PC-3 (cell line): ENCODE results near the gene ADD1. TPM values are rescaled to one million over a fixed set of nuclear protein-coding genes. Genes with fewer than 3 reads are reported as not detected.

Source experiments
- ATAC-seq: fragments of 200-7000 bp; cut with Tn5 transposase; 2 replicates; pipeline ENCODE4 v1.9.1; 2020; ENCODE audit warnings: mild to moderate bottlenecking, moderate library complexity
- BruUV-seq: library from RNA; stranded (reverse); fragments of 400-500 nt; replicated peaks from 2 replicates; lab custom pipeline; 2021; lab: Mats Ljungman, UMichigan
- CTCF ChIA-PET: fragments of 300-600 bp; sonication (Branson Sonifier 250); formaldehyde crosslinking; loops from one replicate; lab custom pipeline; 2022; ENCODE audit warnings: antibody characterized with exemption; lab: Charles Lee
- POLR2A ChIA-PET: fragments of 300-600 bp; sonication (Branson Sonifier 250); formaldehyde crosslinking; loops from one replicate; lab custom pipeline; 2022; ENCODE audit warnings: antibody characterized with exemption; ENCODE audit not compliant: unreplicated experiment; lab: Charles Lee
- DNase-seq: peaks from one replicate; pipeline ENCODE4 v3.0.0-alpha.2; 2015
- H2AFZ ChIP-seq: fragments of 300-600 bp; sonication (generic); 2 replicates; pipeline ENCODE4 v1.6.0; 2016; ENCODE audit warnings: antibody characterized with exemption, low read length
- H3F3A ChIP-seq: fragments of 300-600 bp; sonication (generic); one replicate; pipeline ENCODE4 v1.6.0; 2017; ENCODE audit warnings: antibody characterized with exemption, low read length, control low read depth, mild to moderate bottlenecking; ENCODE audit not compliant: unreplicated experiment
- H3K27ac ChIP-seq: fragments of 300-600 bp; sonication (generic); 2 replicates; pipeline ENCODE4 v1.5.1; 2016; ENCODE audit warnings: mild to moderate bottlenecking, low read length
- H3K27me3 ChIP-seq: fragments of 300-600 bp; sonication (generic); 2 replicates; pipeline ENCODE4 v1.6.1; 2016; ENCODE audit warnings: low read length, mixed read lengths
- H3K36me3 ChIP-seq: fragments of 300-600 bp; sonication (generic); 2 replicates; pipeline ENCODE4 v1.6.1; 2016; ENCODE audit warnings: low read depth, mixed run types, low read length, mixed read lengths
- H3K4me1 ChIP-seq: fragments of 300-600 bp; sonication (generic); 2 replicates; pipeline ENCODE4 v1.5.1; 2016; ENCODE audit warnings: low read length; ENCODE audit not compliant: insufficient read depth
- H3K4me2 ChIP-seq: fragments of 300-600 bp; sonication (generic); 2 replicates; pipeline ENCODE4 v1.6.0; 2016; ENCODE audit warnings: low read length
- H3K4me3 ChIP-seq: fragments of 300-600 bp; sonication (generic); 2 replicates; pipeline ENCODE4 v1.5.1; 2016; ENCODE audit warnings: mild to moderate bottlenecking, low read length, mixed read lengths
- H3K79me2 ChIP-seq: fragments of 300-600 bp; sonication (generic); 2 replicates; pipeline ENCODE4 v1.6.1; 2017; ENCODE audit warnings: low read length, mixed read lengths
- H3K9ac ChIP-seq: fragments of 300-600 bp; sonication (generic); 2 replicates; pipeline ENCODE4 v1.6.0; 2016; ENCODE audit warnings: mild to moderate bottlenecking, low read length
- H3K9me2 ChIP-seq: fragments of 300-600 bp; sonication (generic); replicated peaks from 2 replicates; pipeline ENCODE4 v1.6.1; 2016; ENCODE audit warnings: mixed run types, low read length, mixed read lengths
- H3K9me3 ChIP-seq: fragments of 300-600 bp; sonication (generic); 2 replicates; pipeline ENCODE4 v1.6.1; 2016; ENCODE audit warnings: low read length, mixed read lengths
- H4K20me1 ChIP-seq: fragments of 300-600 bp; sonication (generic); 2 replicates; pipeline ENCODE4 v1.6.1; 2016; ENCODE audit warnings: low read length, mixed read lengths
- CTCF ChIP-seq: fragments of 300-600 bp; sonication (generic); conservative IDR thresholded peaks from 2 replicates; pipeline ENCODE4 v1.5.1; 2017; ENCODE audit warnings: antibody characterized with exemption, low read depth, mild to moderate bottlenecking, low read length
- EZH2 ChIP-seq: fragments of 300-600 bp; sonication (generic); IDR thresholded peaks from one replicate; pipeline ENCODE4 v1.6.1; 2017; ENCODE audit warnings: antibody characterized with exemption, mild to moderate bottlenecking, low read length; ENCODE audit not compliant: unreplicated experiment
- EZH2phosphoT487 ChIP-seq: fragments of 300-600 bp; sonication (generic); IDR thresholded peaks from 2 replicates; pipeline ENCODE4 v1.6.1; 2018; ENCODE audit warnings: mild to moderate bottlenecking, antibody characterized with exemption, low read length, borderline replicate concordance
- intact Hi-C: fragments of 100-400 bp; cut with micrococcal nuclease; formaldehyde crosslinking; loops from 2 replicates; pipeline ENCODE4 v1.9.0; 2023
- total RNA-seq: library from RNA; depleted of rRNA; stranded (reverse); fragments of >200 nt; gene quantifications from 2 replicates; pipeline ENCODE4 v1.2.3, GENCODE V29; 2014

Gene ADD1
- total RNA-seq, 1 experiment from 2014 or later, result 118 TPM

GRCh38 chr4:2964706-2965258, 121.1 kb downstream of the ADD1 start:
- Histone ChIP-seq H3K9ac (no peak overlapping the region), H3K79me2 (peaks cover 35% of the 10 kb centered on the region), H2AFZ (peak overlapping the region; percentile 94; the same call in 1 of the 2 replicates), H3K9me3 (no peaks in the 10 kb centered on the region), H3K27ac (no peak overlapping the region), H3K36me3 (no peaks in the 10 kb centered on the region), H4K20me1 (peaks cover 17% of the 10 kb centered on the region), H3F3A (no peaks in the 10 kb centered on the region), H3K27me3 (no peaks in the 10 kb centered on the region), H3K9me2 (no peaks in the 10 kb centered on the region), H3K4me3 (peak overlapping the region; percentile 86), H3K4me1 (peaks cover 6% of the 10 kb centered on the region; the same call in 1 of the 2 replicates), H3K4me2 (peak overlapping the region; percentile 90)
- DNase-seq (no peak), ATAC-seq (no peak)
- POLR2A ChIA-PET, result interaction anchor here (0.6 kb wide), 2 partner anchors 11 to 12 kb away, joined by 3 to 23 read pairs; no protein-coding TSS in a partner anchor
- TF ChIP-seq EZH2phosphoT487 (no peak), CTCF (no peak), EZH2 (no peak)
- CTCF ChIA-PET, result interaction anchor here (0.5 kb wide), 1 partner anchor 29 kb away, joined by 3 read pairs; no protein-coding TSS in a partner anchor
- intact Hi-C loops, result loop anchor here (5.0 kb wide), 1 partner anchor 73 kb away; no protein-coding TSS in a partner anchor
- no TSS peak for BruUV-seq

GRCh38 chr4:2965262-2965661, 121.6 kb downstream of the ADD1 start:
- ATAC-seq (no peak), DNase-seq (no peak)
- H3K9me3 ChIP-seq, result no peaks in the 10 kb centered on the region
- CTCF ChIA-PET, result no interaction called here
- no peak overlapping the region for H3K4me2 ChIP-seq
- H2AFZ ChIP-seq, result no peak overlapping the region
- H3F3A ChIP-seq, result no peaks in the 10 kb centered on the region
- no peaks in the 10 kb centered on the region for H3K9me2 ChIP-seq
- H3K9ac ChIP-seq, result no peak overlapping the region
- BruUV-seq, result no TSS peak
- no peak overlapping the region for H3K4me3 ChIP-seq
- no peaks in the 10 kb centered on the region for H3K27me3 ChIP-seq
- POLR2A ChIA-PET, result interaction anchor here (0.6 kb wide), 1 partner anchor 11 kb away, joined by 23 read pairs; no protein-coding TSS in a partner anchor
- intact Hi-C loops, result no loop called here
- no peak overlapping the region for H3K27ac ChIP-seq
- H4K20me1 ChIP-seq, result peaks cover 15% of the 10 kb centered on the region
- H3K36me3 ChIP-seq, result no peaks in the 10 kb centered on the region
- peaks cover 30% of the 10 kb centered on the region for H3K79me2 ChIP-seq
- peaks cover 6% of the 10 kb centered on the region; the same call in 1 of the 2 replicates for H3K4me1 ChIP-seq
- no peak for TF ChIP-seq CTCF
- TF ChIP-seq EZH2, result no peak
- no peak for TF ChIP-seq EZH2phosphoT487

GRCh38 chr4:2968381-2968780, 124.7 kb downstream of the ADD1 start:
- DNase-seq, result no peak
- ChIA-PET POLR2A (no interaction called here), CTCF (interaction anchor here (0.6 kb wide), 1 partner anchor 1127 kb away, joined by 3 read pairs; no protein-coding TSS in a partner anchor)
- TF ChIP-seq EZH2 (no peak), CTCF (no peak), EZH2phosphoT487 (no peak)
- H3K9me2 ChIP-seq, result no peaks in the 10 kb centered on the region
- H4K20me1 ChIP-seq, result no peaks in the 10 kb centered on the region
- no peak overlapping the region for H2AFZ ChIP-seq
- H3K4me2 ChIP-seq, result no peak overlapping the region
- no peak overlapping the region for H3K9ac ChIP-seq
- no peaks in the 10 kb centered on the region for H3F3A ChIP-seq
- no peak overlapping the region for H3K4me3 ChIP-seq
- no peaks in the 10 kb centered on the region for H3K36me3 ChIP-seq
- intact Hi-C loops, result no loop called here
- BruUV-seq, result no TSS peak
- ATAC-seq, result no peak
- H3K9me3 ChIP-seq, result no peaks in the 10 kb centered on the region
- no peaks in the 10 kb centered on the region for H3K4me1 ChIP-seq
- H3K79me2 ChIP-seq, result 0 out of 2 replicates have a peak, but pooled peaks cover 7% of the 10 kb centered on the region
- H3K27ac ChIP-seq, result no peak overlapping the region
- no peaks in the 10 kb centered on the region for H3K27me3 ChIP-seq
